HEK293 (cell line): ENCODE results near the gene RNF4.

Source experiments
- CTCF ChIA-PET: fragments of 350-600 bp; formaldehyde crosslinking; extraction: SDS; loops from one replicate; lab custom pipeline; 2021; ENCODE audit warnings: antibody characterized with exemption; lab: Yijun Ruan, JAX
- POLR2A ChIA-PET: fragments of 300-600 bp; formaldehyde crosslinking; extraction: SDS; loops from one replicate; lab custom pipeline; 2020; ENCODE audit warnings: antibody characterized with exemption, inconsistent platforms; lab: Yijun Ruan, JAX
- H3K27ac ChIP-seq: fragments of 200-500 bp; sonication (Bioruptor generic); 2 replicates; pipeline ENCODE4 v1.5.1; 2014; ENCODE audit warnings: low read depth, low read length, control low read depth, inconsistent platforms; ENCODE audit errors: extremely low read depth
- H3K36me3 ChIP-seq, 2 experiments: fragments of 200-500 bp in 1 of 2; sonication (Bioruptor generic) in 1 of 2; 1 replicate in 1 of 2; 2 replicates in 1 of 2; pipeline ENCODE4 v1.5.1; 2014 to 2017; ENCODE audit warnings: inconsistent platforms in 2 of 2, low read length in 2 of 2; ENCODE audit not compliant: control insufficient read depth in 2 of 2, insufficient read depth in 1 of 2
- H3K4me1 ChIP-seq: fragments of 200-500 bp; sonication (Bioruptor generic); 2 replicates; pipeline ENCODE4 v1.5.1; 2014; ENCODE audit warnings: mild to moderate bottlenecking, low read length, inconsistent platforms; ENCODE audit not compliant: control insufficient read depth, insufficient read depth
- H3K4me3 ChIP-seq: 2 replicates; pipeline ENCODE4 v1.5.1; 2011; ENCODE audit warnings: low read depth, mild to moderate bottlenecking, control low read depth, low read length, moderate library complexity
- H3K9me3 ChIP-seq: fragments of 200-500 bp; sonication (Bioruptor generic); 2 replicates; pipeline ENCODE4 v1.5.1; 2014; ENCODE audit warnings: low read depth, low read length, inconsistent platforms; ENCODE audit not compliant: control insufficient read depth, insufficient read depth
- GFI1B ChIP-seq: fragments of 450-650 bp; formaldehyde crosslinking; IDR thresholded peaks from 2 replicates; pipeline ENCODE4 v1.5.1; 2016; ENCODE audit warnings: missing biosample characterization, missing genetic modification characterization
- HOXA7 ChIP-seq: sonication (generic); formaldehyde crosslinking; IDR thresholded peaks from 2 replicates; pipeline ENCODE4 v1.8.1; 2022; ENCODE audit warnings: missing genetic modification reagents, borderline replicate concordance
- HOXC10 ChIP-seq: sonication (generic); formaldehyde crosslinking; IDR thresholded peaks from 2 replicates; pipeline ENCODE4 v1.8.1; 2023; ENCODE audit warnings: mild to moderate bottlenecking, missing genetic modification reagents
- SCRT2 ChIP-seq: fragments of 450-650 bp; formaldehyde crosslinking; IDR thresholded peaks from 2 replicates; pipeline ENCODE4 v1.5.1; 2016; ENCODE audit warnings: missing biosample characterization, missing genetic modification characterization
- SP3 ChIP-seq: fragments of 450-650 bp; formaldehyde crosslinking; IDR thresholded peaks from 2 replicates; pipeline ENCODE4 v1.5.1; 2016; ENCODE audit warnings: missing biosample characterization, missing genetic modification characterization
- ZBTB17 ChIP-seq: fragments of 450-650 bp; formaldehyde crosslinking; IDR thresholded peaks from 2 replicates; pipeline ENCODE4 v1.5.1; 2016; ENCODE audit warnings: missing biosample characterization, missing genetic modification characterization
- ZBTB48 ChIP-seq: fragments of 450-650 bp; formaldehyde crosslinking; IDR thresholded peaks from 2 replicates; pipeline ENCODE4 v1.5.1; 2016; ENCODE audit warnings: missing biosample characterization, missing genetic modification characterization
- ZIC2 ChIP-seq: fragments of 450-650 bp; formaldehyde crosslinking; IDR thresholded peaks from 2 replicates; pipeline ENCODE4 v1.5.1; 2016; ENCODE audit warnings: missing biosample characterization, missing genetic modification characterization
- ZNF114 ChIP-seq: fragments of 450-650 bp; formaldehyde crosslinking; IDR thresholded peaks from 2 replicates; pipeline ENCODE4 v1.5.0; 2017; ENCODE audit warnings: missing biosample characterization, missing genetic modification characterization
- ZNF19 ChIP-seq: fragments of 450-650 bp; formaldehyde crosslinking; IDR thresholded peaks from 2 replicates; pipeline ENCODE4; 2016; ENCODE audit warnings: missing biosample characterization, missing genetic modification characterization, low read depth
- ZNF292 ChIP-seq: fragments of 450-650 bp; formaldehyde crosslinking; IDR thresholded peaks from 2 replicates; pipeline ENCODE4 v1.5.1; 2016; ENCODE audit warnings: low read depth, missing biosample characterization, missing genetic modification characterization, borderline replicate concordance
- ZNF341 ChIP-seq: fragments of 450-650 bp; formaldehyde crosslinking; IDR thresholded peaks from 2 replicates; pipeline ENCODE4; 2016; ENCODE audit warnings: low read depth, missing biosample characterization, missing genetic modification characterization
- ZNF366 ChIP-seq: fragments of 450-650 bp; formaldehyde crosslinking; conservative IDR thresholded peaks from 2 replicates; pipeline ENCODE4 v1.5.1; 2016; ENCODE audit warnings: missing biosample characterization, missing genetic modification characterization
- ZNF426 ChIP-seq: fragments of 450-650 bp; formaldehyde crosslinking; IDR thresholded peaks from 2 replicates; pipeline ENCODE4 v1.5.1; 2017; ENCODE audit warnings: missing biosample characterization, missing genetic modification characterization, mild to moderate bottlenecking, inconsistent platforms, moderate library complexity
- ZNF747 ChIP-seq: fragments of 450-650 bp; formaldehyde crosslinking; IDR thresholded peaks from 2 replicates; pipeline ENCODE4 v1.5.1; 2016; ENCODE audit warnings: missing biosample characterization, missing genetic modification characterization
- ZNF830 ChIP-seq: fragments of 450-650 bp; IDR thresholded peaks from 2 replicates; pipeline ENCODE4 v1.5.0; 2018; ENCODE audit warnings: missing biosample characterization, missing genetic modification characterization, low read depth, mild to moderate bottlenecking, moderate library complexity
- TF ChIP-seq, protein P1 (sequence below): fragments of 450-650 bp; formaldehyde crosslinking; IDR thresholded peaks from 2 replicates; pipeline ENCODE4 v1.5.1; 2016; ENCODE audit warnings: missing biosample characterization, missing genetic modification characterization
- TF ChIP-seq, protein P2 (sequence below): fragments of 450-650 bp; formaldehyde crosslinking; IDR thresholded peaks from 2 replicates; pipeline ENCODE4 v1.5.1; 2016; ENCODE audit warnings: missing biosample characterization, missing genetic modification characterization
- TF ChIP-seq, protein P3 (sequence below): fragments of 450-650 bp; formaldehyde crosslinking; IDR thresholded peaks from 2 replicates; pipeline ENCODE4 v1.5.1; 2016; ENCODE audit warnings: missing biosample characterization, missing genetic modification characterization

The RNF4 gene

DNA sequence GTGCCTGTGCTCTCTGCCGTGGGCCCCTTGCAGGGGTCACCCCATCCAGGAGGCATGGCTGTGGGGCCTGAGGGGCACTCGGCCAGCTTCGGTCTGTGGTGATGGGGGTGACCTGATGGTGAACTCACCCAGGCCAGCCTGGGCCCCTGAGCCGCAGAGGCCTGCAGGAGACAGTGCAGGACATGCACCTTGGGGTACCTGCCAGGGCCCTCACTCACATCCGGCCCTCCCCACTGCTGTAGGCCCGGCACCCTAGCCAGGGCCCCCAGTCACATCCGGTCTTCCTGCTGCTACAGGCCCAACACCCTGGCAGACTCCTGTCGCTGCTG lies 42.9 kb upstream of the RNF4 start:
- no peak overlapping the region for H3K4me3 ChIP-seq
- no peaks in the 10 kb centered on the region for H3K4me1 ChIP-seq
- CTCF ChIA-PET = no interaction called here
- no peaks in the 10 kb centered on the region for H3K9me3 ChIP-seq
- TF ChIP-seq, protein P1, sequence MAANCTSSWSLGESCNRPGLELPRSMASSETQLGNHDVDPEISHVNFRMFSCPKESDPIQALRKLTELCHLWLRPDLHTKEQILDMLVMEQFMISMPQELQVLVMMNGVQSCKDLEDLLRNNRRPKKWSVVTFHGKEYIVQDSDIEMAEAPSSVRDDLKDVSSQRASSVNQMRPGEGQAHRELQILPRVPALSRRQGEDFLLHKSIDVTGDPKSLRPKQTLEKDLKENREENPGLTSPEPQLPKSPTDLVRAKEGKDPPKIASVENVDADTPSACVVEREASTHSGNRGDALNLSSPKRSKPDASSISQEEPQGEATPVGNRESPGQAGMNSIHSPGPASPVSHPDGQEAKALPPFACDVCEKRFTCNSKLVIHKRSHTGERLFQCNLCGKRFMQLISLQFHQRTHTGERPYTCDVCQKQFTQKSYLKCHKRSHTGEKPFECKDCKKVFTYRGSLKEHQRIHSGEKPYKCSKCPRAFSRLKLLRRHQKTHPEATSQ (tag by site-specific recombination) = no peak
- TF ChIP-seq ZNF366 (tag by site-specific recombination) = no peak
- TF ChIP-seq, all 188 proteins: peak for 0
- H3K27ac ChIP-seq = no peak overlapping the region
- H3K36me3 ChIP-seq = no peaks in the 10 kb centered on the region
- POLR2A ChIA-PET = no interaction called here

DNA sequence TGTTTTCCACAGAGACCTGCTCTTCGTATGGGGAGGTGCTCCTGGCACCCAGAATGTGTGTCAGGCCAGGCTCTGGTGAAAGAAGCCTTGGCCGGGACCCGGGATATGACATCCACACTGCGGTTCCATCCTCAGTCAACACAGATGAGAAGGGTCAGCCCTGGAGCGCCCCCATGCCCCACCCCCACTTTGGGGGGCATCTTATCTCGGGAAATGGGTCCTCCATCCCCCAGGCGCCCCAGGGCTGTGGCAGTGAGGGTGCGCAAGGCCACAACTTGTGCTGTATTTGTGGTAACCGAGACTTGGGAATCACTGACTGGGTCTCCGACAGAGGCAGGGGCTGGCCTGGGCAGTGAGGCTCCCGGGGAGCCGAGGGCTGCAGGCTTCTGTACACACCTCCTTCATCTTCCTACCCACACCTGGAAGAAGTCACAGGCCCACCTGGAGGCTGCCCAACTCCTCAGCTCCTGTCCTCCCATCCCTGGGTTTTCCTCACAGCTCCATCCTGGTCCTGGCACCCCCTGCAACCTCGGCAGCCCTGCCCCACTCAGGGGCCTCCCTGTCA lies 42.1 kb upstream of the RNF4 start:
- Histone ChIP-seq H3K9me3 (no peaks in the 10 kb centered on the region), H3K27ac (no peak overlapping the region), H3K36me3 (no peaks in the 10 kb centered on the region), H3K4me1 (no peaks in the 10 kb centered on the region), H3K4me3 (no peak overlapping the region)
- TF ChIP-seq HOXA7 (CRISPR knock-in tag) (no peak), ZBTB48 (tag by site-specific recombination) (no peak), ZNF830 (no peak), SP3 (tag by site-specific recombination) (no peak)
- TF ChIP-seq, protein P2, sequence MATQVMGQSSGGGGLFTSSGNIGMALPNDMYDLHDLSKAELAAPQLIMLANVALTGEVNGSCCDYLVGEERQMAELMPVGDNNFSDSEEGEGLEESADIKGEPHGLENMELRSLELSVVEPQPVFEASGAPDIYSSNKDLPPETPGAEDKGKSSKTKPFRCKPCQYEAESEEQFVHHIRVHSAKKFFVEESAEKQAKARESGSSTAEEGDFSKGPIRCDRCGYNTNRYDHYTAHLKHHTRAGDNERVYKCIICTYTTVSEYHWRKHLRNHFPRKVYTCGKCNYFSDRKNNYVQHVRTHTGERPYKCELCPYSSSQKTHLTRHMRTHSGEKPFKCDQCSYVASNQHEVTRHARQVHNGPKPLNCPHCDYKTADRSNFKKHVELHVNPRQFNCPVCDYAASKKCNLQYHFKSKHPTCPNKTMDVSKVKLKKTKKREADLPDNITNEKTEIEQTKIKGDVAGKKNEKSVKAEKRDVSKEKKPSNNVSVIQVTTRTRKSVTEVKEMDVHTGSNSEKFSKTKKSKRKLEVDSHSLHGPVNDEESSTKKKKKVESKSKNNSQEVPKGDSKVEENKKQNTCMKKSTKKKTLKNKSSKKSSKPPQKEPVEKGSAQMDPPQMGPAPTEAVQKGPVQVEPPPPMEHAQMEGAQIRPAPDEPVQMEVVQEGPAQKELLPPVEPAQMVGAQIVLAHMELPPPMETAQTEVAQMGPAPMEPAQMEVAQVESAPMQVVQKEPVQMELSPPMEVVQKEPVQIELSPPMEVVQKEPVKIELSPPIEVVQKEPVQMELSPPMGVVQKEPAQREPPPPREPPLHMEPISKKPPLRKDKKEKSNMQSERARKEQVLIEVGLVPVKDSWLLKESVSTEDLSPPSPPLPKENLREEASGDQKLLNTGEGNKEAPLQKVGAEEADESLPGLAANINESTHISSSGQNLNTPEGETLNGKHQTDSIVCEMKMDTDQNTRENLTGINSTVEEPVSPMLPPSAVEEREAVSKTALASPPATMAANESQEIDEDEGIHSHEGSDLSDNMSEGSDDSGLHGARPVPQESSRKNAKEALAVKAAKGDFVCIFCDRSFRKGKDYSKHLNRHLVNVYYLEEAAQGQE (tag by site-specific recombination) = no peak
- CTCF ChIA-PET = interaction anchor here (0.7 kb wide), 1 partner anchor 64 kb away, joined by 3 read pairs; no protein-coding TSS in a partner anchor
- POLR2A ChIA-PET = no interaction called here

DNA sequence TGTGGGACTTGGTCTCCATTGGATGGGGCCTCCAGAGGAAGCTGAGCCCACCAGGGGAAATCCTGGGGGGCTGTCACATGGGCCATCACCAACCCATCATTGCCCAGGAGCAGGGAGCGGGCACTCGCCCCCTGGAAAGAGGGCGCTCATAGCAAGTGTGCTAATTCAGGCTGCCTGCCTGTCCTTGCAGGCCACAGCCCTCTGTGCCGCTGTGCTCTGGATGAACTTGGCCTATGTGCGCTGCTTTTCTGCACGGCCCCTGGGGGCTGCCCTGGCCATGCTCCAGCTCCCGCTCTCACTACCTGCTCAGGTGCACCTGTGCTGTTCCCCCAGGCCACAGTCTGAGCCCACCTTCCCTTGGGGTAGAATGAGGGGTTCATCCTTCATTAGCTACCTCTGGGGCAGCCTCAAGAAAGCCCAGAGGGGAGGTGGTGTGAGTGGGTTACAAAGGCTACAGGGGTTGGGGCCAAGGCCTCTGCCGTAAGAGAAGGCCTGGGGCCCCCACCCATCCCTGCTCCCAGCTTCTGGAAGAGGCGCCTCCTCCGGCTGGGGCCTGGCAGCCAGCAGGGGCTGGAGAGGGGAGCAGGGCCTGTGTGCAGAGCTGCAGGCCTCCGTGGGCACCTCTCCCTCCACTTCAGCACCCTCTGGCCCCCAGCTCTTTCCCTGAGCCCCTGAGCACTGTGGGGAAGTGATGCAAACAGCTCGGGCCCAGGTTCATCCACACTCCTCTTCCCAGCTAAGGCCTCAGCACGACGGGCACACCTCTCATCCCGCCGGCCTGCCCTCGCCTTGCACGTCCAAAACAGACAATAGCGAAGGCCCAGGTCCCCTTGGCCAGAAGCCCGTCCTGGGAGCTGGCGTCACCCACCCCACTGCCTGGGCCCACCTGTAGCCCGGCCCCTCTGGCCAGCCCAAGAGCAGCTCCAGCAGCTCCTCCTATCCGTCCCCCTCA lies 41.2 kb upstream of the RNF4 start:
- ChIA-PET POLR2A (no interaction called here), CTCF (interaction anchor here (0.6 to 0.7 kb wide), 3 partner anchors 9 to 63 kb away, joined by 3 to 4 read pairs (median 3); partner anchors contain the start of gene CFAP99)
- no peaks in the 10 kb centered on the region for H3K9me3 ChIP-seq
- no peaks in the 10 kb centered on the region for H3K4me1 ChIP-seq
- H3K36me3 ChIP-seq = no peaks in the 10 kb centered on the region
- H3K4me3 ChIP-seq = no peak overlapping the region
- no peak overlapping the region for H3K27ac ChIP-seq
- TF ChIP-seq ZNF19 (tag by site-specific recombination) = no peak
- TF ChIP-seq ZNF292 (tag by site-specific recombination) = no peak
- no peak for TF ChIP-seq SCRT2 (tag by site-specific recombination)
- TF ChIP-seq, protein P3, sequence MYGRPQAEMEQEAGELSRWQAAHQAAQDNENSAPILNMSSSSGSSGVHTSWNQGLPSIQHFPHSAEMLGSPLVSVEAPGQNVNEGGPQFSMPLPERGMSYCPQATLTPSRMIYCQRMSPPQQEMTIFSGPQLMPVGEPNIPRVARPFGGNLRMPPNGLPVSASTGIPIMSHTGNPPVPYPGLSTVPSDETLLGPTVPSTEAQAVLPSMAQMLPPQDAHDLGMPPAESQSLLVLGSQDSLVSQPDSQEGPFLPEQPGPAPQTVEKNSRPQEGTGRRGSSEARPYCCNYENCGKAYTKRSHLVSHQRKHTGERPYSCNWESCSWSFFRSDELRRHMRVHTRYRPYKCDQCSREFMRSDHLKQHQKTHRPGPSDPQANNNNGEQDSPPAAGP (tag by site-specific recombination) = no peak
- TF ChIP-seq HOXC10 (CRISPR knock-in tag) = no peak
- no peak for TF ChIP-seq ZNF114 (tag by site-specific recombination)
- no peak for TF ChIP-seq ZNF747 (tag by site-specific recombination)
- TF ChIP-seq ZBTB17 (tag by site-specific recombination) = no peak
- no peak for TF ChIP-seq ZIC2
- TF ChIP-seq ZNF426 (tag by site-specific recombination) = no peak
- no peak for TF ChIP-seq GFI1B (tag by site-specific recombination)
- TF ChIP-seq ZNF341 = no peak
